Bronchial epithelial cell (primary cell): ENCODE measurements around the gene TRIM10. TPM values are rescaled to one million over a fixed set of nuclear protein-coding genes. Genes with fewer than 3 reads are reported as not detected.

Experiments used
- DNase-seq: peaks from one replicate; pipeline ENCODE4 v3.0.0-alpha.2; 2010; ENCODE audit warnings: low read depth
- FAIRE-seq: peaks from 2 replicates; lab custom pipeline; 2011; peaks lifted over from hg19 to GRCh38; lab: Jason Lieb, UNC
- H3K27me3 ChIP-seq: 2 replicates; pipeline ENCODE4 v1.5.1; 2011; ENCODE audit warnings: low read length; ENCODE audit not compliant: control insufficient read depth, insufficient read depth
- H3K36me3 ChIP-seq: 2 replicates; pipeline ENCODE4 v1.5.1; 2011; ENCODE audit warnings: low read length; ENCODE audit not compliant: control insufficient read depth, insufficient read depth
- H3K4me3 ChIP-seq: 2 replicates; pipeline ENCODE4 v1.5.1; 2011; ENCODE audit warnings: mild to moderate bottlenecking, low read depth, low read length, control low read depth
- total RNA-seq: library from RNA; depleted of rRNA; stranded (reverse); fragments of >200 nt; gene quantifications from 2 replicates; pipeline ENCODE4 v1.2.1, GENCODE V29; 2014
- TF ChIP-seq, protein P1 (sequence below): IDR thresholded peaks from 2 replicates; pipeline ENCODE4 v1.5.1; 2011; ENCODE audit warnings: mild to moderate bottlenecking, moderate library complexity, low read length, control low read depth, inconsistent platforms; ENCODE audit not compliant: insufficient read depth, severe bottlenecking

TRIM10 gene
- total RNA-seq, 1 donor from 2014 or later = not detected

DNA sequence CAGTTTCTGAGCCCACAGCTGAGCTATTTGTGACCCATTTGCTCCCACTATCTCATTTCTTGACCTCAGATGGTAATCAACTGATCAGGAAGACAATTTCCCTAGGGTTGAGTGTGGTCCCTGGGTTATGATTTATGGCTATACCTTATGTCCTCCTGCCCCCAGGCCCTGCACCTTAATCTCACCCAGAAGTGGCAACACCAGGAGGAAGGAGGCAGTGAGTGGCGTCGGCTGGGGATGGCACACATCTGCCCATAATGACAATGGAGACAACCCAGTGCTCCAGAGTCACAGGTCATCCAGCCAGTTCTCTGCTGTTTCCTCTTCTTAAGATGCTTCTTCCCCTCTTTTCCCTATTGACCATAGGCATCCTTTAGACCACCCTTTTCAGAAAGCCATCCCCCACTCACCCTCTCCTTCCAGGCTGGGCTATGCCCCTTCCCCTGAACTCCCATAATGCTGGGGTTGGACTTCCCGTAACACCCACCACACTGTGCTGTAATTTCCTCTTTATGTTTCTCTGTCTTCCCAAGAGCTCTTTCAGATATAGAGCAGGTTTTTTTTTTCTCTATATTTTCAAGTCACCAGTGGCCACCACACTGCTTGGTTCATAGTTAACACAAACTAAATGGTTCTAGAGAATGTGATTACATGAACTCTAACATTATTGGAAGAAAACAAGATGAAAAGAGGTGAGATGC lies 8.0 kb downstream of the TRIM10 start:
- FAIRE-seq = no peak

DNA sequence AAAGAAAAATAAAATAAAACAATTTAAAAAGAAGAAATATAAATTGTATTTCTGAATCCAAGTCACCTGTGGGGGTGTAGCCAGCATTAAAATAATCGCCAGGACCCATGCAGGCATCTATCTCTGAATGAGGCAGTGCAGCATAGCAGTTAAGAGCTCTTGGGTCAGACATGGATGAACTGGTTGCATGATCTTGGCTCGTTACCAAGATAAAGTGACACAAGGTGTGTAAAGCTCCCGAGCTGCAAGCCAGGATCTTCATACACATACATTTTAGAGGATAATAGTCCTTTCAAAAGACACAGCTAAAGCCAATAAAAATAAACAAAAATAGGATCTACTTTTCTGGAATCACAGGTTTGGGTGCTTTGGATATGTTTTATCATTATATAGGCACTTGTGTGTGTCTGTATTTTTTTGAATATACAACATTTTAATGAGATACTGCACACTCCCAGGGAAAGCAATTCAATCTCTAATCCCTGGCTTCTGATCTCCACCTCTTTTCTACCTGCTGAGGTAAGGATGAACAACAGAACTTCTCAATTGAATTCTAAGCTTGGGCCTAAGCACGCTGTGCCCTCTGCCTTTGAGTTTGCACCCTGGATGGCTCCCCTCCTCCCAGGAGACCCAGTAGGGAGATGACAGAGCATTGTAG lies 8.9 kb downstream of the TRIM10 start:
- Histone ChIP-seq H3K4me3 (no peak overlapping the region), H3K27me3 (no peaks in the 10 kb centered on the region), H3K36me3 (no peaks in the 10 kb centered on the region)
- TF ChIP-seq, protein P1, sequence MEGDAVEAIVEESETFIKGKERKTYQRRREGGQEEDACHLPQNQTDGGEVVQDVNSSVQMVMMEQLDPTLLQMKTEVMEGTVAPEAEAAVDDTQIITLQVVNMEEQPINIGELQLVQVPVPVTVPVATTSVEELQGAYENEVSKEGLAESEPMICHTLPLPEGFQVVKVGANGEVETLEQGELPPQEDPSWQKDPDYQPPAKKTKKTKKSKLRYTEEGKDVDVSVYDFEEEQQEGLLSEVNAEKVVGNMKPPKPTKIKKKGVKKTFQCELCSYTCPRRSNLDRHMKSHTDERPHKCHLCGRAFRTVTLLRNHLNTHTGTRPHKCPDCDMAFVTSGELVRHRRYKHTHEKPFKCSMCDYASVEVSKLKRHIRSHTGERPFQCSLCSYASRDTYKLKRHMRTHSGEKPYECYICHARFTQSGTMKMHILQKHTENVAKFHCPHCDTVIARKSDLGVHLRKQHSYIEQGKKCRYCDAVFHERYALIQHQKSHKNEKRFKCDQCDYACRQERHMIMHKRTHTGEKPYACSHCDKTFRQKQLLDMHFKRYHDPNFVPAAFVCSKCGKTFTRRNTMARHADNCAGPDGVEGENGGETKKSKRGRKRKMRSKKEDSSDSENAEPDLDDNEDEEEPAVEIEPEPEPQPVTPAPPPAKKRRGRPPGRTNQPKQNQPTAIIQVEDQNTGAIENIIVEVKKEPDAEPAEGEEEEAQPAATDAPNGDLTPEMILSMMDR = no peak
- FAIRE-seq (no peak), DNase-seq (no peak)

More for the DNA sequence above, 8.0 kb downstream of the TRIM10 start:
- no peak for DNase-seq
- no peak overlapping the region for H3K4me3 ChIP-seq
- no peaks in the 10 kb centered on the region for H3K27me3 ChIP-seq
- H3K36me3 ChIP-seq = no peaks in the 10 kb centered on the region
- TF ChIP-seq, protein P1 = no peak

DNA sequence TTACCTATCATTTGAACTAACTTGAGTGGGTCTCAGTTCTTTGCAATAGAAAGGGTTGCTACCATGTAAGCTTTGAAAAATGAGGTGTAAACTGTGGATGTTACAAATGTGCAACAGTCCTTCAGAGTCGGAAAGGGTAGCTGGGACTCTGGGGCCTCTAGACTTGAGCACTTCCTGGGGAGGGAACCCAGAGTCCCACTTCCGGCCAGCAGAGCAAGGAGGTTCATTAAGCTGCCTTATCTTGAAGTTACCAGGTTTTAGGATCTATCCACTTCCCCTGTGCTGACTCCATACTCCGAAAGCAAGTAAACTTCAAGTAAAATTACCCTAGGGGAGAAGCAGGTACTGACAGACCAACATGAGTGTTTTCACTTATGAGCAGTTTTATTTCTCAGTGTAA lies 9.4 kb downstream of the TRIM10 start:
- TF ChIP-seq, protein P1 = no peak
- H3K36me3 ChIP-seq = no peaks in the 10 kb centered on the region
- DNase-seq (no peak), FAIRE-seq (no peak)
- H3K4me3 ChIP-seq = no peak overlapping the region
- no peaks in the 10 kb centered on the region for H3K27me3 ChIP-seq

DNA sequence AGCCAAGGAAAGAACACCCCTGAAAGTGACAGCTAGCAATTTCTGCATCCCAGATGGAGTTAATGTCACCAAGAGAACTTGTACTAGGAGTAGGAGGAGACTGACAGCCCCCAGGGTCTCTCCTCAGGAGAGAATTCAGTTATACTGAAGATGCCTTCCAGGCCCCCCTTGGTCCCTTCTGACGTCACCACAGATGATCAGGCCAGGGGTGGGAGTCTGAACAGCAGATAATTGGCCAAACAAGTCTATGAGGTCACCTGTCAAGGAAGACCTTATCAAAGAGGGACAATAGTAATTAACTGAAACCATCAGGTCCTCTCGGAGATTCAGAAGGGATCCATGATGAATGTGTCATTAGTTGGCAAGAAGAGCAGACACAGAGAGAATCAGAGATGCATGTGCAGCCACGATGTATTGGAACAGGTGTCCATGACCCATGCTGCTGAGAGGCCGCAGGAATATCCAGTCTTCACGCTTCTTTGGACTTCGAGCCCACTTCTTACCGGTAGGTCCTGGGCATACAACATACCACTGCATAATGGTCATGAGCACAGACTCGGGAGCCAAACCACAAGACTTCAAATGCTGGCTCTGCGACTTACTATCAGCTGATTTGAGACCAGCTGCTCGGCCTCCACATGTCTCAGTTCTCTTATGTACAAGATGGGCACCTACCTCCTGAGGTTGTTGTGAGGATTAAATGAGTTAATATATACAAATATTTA lies 10.2 kb downstream of the TRIM10 start:
- no peak overlapping the region for H3K4me3 ChIP-seq
- DNase-seq (no peak), FAIRE-seq (no peak)
- TF ChIP-seq, protein P1 = no peak
- H3K27me3 ChIP-seq = no peaks in the 10 kb centered on the region
- H3K36me3 ChIP-seq = no peaks in the 10 kb centered on the region

DNA sequence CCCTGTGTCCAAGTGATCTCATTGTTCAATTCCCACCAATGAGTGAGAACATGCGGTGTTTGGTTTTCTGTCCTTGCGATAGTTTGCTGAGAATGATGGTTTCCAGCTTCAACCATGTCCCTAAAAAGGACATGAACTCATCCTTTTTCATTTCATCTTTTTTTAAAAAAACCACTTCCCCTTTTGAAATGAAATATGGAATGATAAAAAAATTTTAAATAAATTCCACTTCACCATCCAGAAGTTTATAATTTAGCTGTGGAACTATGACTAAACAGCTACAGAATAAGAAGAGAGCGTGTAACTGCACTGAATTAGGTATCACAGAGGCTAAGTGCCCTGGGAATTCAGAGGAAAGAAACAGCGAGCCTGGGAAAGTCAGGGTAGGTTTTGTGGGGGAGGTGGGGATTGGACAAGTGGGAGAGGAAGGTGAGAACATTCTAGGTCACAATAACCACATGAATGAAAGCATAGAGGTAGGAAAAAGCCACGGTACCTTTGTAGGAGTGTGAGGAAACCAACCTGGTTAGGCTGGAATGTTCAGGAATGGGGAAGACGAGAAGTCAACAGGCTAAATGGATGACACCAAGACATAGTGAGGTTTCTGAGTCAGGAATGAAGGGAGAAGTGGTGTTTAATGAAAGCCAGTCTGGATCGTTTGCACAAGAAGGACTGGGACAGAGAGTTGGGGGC lies 11.0 kb downstream of the TRIM10 start:
- no peaks in the 10 kb centered on the region for H3K27me3 ChIP-seq
- no peak for DNase-seq
- TF ChIP-seq, protein P1 = no peak
- H3K36me3 ChIP-seq = no peaks in the 10 kb centered on the region
- H3K4me3 ChIP-seq = no peak overlapping the region
- FAIRE-seq = no peak
